ENCODE measurements around the gene CIC. TPM values are rescaled to one million over a fixed set of nuclear protein-coding genes. Genes with fewer than 3 reads are reported as not detected.
"Not testable (repeated sequence)": the region's sequence is repeated elsewhere in the genome, so short reads cannot be mapped to it uniquely, and the experiment has no call there.

Gene CIC
- polyA plus RNA-seq, 3 donors = 18.7 to 49.1 (median 33.3) TPM

- H3K27ac ChIP-seq (ENCODE audit: low read depth, low read length) = no peak overlapping the region
- WGBS, 3 donors = 86 to 91% (median 90%) methylated on average over 19 to 21 of the region's 21 CpGs
Observed at GRCh38 chr19:42333975-42334696, 65.1 kb downstream of the CIC start.

DNA sequence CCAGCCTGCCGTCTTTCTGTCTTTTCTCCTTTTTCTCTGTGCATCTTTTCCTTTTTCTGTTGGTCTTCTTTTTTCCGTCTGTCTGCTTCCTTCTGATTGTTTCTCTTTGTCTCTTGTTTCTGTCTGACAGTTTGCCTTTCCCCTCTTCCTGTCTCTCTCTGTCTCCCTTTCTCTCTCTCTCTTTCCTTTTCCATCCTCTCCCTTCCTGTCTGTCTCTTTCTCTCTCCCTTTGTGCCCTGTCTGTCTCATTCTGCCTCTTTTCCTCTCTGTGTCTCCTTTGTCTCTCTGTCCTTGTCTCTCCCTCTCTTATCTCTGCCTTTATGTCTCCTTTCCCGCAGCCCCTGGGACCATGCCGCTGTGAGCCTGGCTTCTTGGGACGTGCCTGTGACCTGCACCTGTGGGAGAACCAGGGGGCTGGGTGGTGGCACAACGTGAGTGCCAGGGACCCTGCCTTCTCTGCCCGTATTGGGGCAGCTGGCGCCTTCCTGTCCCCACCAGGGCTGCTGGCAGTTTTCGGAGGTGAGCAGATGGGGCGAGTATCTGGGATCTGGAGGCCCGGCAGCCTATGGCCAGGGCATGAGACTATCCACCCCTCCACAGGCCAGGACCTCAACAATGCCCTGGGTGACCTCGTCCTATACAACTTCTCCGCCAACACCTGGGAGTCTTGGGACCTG, 65.8 kb downstream of the CIC start:
- H3K27ac ChIP-seq (ENCODE audit: low read depth, low read length) = no peak overlapping the region
- WGBS, 3 donors = 86 to 91% (median 88%) methylated on average over 13 of the region's 13 CpGs

- H3K27ac ChIP-seq (ENCODE audit: low read depth, low read length) = no peak overlapping the region
- 81 to 87% (median 81%) methylated on average over 7 of the region's 7 CpGs for WGBS, 3 donors
Observed at GRCh38 chr19:42335374-42335936, 66.4 kb downstream of the CIC start.

DNA sequence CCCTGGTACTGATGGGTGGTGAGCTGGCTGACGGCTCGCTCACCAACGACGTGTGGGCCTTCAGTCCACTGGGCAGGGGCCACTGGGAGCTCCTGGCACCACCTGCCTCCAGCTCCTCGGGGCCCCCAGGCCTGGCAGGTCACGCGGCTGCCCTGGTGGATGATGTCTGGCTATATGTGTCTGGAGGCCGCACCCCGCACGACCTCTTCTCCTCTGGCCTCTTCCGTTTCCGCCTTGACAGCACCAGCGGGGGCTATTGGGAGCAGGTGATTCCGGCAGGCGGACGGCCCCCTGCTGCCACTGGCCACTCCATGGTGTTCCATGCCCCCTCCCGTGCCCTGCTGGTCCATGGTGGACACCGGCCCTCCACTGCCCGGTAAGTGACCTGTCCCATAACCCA, 66.9 kb downstream of the CIC start:
- WGBS, 3 donors = 94 to 96% (median 95%) methylated on average over 19 of the region's 19 CpGs

DNA sequence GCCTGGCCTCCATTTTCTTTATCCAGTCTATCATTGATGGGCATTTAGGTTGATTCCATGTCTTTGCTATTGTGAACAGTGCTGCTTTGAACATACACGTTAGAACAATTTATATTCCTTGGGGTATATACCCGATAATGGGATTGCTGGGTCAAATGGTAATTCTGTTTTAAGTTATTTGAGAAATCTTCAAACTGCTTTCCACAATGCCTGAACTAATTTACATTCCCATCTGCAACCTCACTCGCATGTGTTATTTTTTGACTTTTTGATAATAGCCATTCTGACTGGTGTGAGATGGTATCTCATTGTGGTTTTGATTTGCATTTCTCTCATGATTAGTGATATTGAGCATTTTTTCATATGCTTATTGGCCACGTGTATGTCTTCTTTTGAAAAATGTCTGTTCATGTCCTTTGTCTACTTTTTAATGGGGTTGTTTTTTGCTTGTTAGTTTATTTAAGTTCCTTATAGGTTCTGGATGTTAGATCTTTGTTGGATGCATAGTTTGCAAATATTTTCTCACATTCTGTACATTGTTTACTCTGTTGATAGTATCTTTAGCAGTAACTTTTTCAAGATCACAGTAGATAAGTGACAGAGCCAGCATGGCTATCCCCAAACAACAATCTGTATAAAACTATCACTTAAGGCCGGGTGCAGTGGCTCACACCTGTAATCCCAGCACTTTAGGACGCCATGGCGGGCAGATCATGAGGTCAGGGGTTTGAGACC, 70.2 kb downstream of the CIC start:
- H3K27ac ChIP-seq (ENCODE audit: low read depth, low read length) = not testable (repeated sequence)
- WGBS, 3 donors = 89 to 90% (median 90%) methylated on average over 7 of the region's 7 CpGs

More for the DNA sequence above, 66.9 kb downstream of the CIC start:
- H3K27ac ChIP-seq (ENCODE audit: low read depth, low read length) = no peak overlapping the region

GRCh38 chr19:42339922-42340321, 70.9 kb downstream of the CIC start:
- WGBS, 3 donors = 90 to 98% (median 97%) methylated on average over 4 of the region's 4 CpGs
- not testable (repeated sequence) for H3K27ac ChIP-seq (ENCODE audit: low read depth, low read length)

DNA sequence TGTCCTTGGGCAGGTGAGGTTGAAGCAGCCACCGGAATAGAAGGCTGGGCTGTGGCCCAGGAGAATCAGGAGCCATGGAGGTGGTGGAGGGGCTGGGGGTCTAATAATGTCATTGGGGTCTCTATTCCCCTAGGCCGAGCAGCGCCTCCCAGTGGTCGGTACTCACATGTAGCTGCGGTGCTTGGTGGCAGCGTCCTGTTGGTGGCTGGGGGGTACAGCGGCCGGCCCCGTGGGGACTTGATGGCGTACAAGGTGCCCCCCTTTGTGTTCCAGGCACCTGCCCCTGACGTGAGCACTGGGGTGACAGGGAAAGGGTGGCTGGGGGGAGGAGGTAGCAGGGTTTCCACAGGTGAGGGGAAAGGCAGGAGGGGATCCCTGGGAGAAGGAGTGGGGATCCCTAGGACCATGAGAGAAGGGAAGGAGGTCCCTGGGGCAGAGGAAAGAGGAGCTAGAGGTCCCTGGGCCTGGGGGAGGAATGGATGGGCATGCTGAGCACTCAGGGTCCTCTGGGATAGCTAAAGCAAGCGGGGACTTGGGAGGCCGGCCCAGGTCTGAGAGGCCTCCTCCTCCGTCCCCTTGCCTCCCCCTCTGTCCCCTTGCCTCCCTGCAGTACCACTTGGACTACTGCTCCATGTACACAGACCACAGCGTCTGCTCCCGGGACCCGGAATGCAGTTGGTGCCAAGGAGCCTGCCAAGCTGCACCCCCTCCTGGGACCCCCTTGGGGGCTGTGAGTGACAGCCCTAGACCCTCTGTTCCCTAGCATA, 74.5 kb downstream of the CIC start:
- 80 to 88% (median 82%) methylated on average over 15 to 17 of the region's 17 CpGs for WGBS, 3 donors
- no peak overlapping the region for H3K27ac ChIP-seq (ENCODE audit: low read depth, low read length)

DNA sequence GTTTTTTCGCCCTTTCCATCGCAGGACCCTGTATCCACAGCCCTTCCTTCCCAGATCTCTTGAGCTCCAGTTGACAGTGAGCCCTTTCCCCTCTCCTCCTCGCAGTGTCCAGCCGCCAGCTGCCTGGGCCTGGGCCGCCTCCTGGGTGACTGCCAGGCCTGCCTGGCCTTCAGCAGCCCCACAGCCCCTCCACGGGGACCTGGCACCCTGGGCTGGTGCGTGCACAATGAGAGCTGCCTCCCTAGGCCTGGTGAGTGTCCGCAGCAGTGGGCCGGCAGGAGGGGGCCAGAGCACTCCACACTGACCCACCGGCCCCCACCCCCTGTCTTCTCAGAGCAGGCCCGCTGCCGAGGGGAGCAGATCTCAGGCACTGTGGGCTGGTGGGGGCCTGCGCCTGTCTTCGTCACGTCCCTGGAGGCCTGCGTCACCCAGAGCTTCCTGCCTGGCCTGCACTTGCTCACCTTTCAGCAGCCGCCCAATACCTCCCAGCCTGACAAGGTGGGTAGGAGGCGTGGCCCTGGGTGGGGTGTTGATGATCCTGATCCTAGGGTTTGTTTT, 75.4 kb downstream of the CIC start:
- WGBS, 3 donors = 85 to 89% (median 86%) methylated on average over 17 to 18 of the region's 18 CpGs
- H3K27ac ChIP-seq (ENCODE audit: low read depth, low read length) = no peak overlapping the region

Other genes with a start within 250 kb of the CIC start
- 1 to 10 TPM in 1 of 3 donors, under 1 TPM in 2; 0.51 to 1.2 (median 0.79) TPM for gene GRIK5, start 199.0 kb upstream of the CIC start, polyA plus RNA-seq
- 1 to 10 TPM; 4.2 to 8.0 (median 5.3) TPM for gene ZNF574, start 193.1 kb upstream of the CIC start, polyA plus RNA-seq
- 1 to 10 TPM in 1 of 3 donors, under 1 TPM in 2; 0.67 to 1.2 (median 0.83) TPM for gene POU2F2, start 136.8 kb upstream of the CIC start, polyA plus RNA-seq
- 10 to 100 TPM; 14.1 to 17.9 (median 15.7) TPM for gene DEDD2, start 51.6 kb upstream of the CIC start, polyA plus RNA-seq
- 1 to 10 TPM; 2.9 to 3.4 (median 2.9) TPM for gene ZNF526, start 48.9 kb upstream of the CIC start, polyA plus RNA-seq
- gene GSK3A, start 26.6 kb upstream of the CIC start, polyA plus RNA-seq = 10 to 100 TPM; 20.9 to 53.8 (median 37.3) TPM
- gene ERF, start 14.1 kb upstream of the CIC start, polyA plus RNA-seq = 10 to 100 TPM; 16.5 to 64.6 (median 33.4) TPM
- under 1 TPM; 0.26 to 0.67 (median 0.34) TPM for gene PRR19, start 32.9 kb downstream of the CIC start, polyA plus RNA-seq
- gene PAFAH1B3, start 33.4 kb downstream of the CIC start, polyA plus RNA-seq = 10 to 100 TPM in 2 of 3 donors, 1 to 10 TPM in 1; 7.7 to 17.3 (median 11.2) TPM
- gene TMEM145, start 44.1 kb downstream of the CIC start, polyA plus RNA-seq = 1 to 10 TPM in 1 of 3 donors, under 1 TPM in 1, not detected in 1; 0.10 to 1.4 TPM
- 10 to 100 TPM in 2 of 3 donors, 1 to 10 TPM in 1; 6.8 to 30.4 (median 20.3) TPM for gene MEGF8, start 56.4 kb downstream of the CIC start, polyA plus RNA-seq
- 10 to 100 TPM in 2 of 3 donors, 1 to 10 TPM in 1; 2.8 to 13.5 (median 11.1) TPM for gene CNFN, start 121.0 kb downstream of the CIC start, polyA plus RNA-seq
- gene LIPE, start 158.1 kb downstream of the CIC start, polyA plus RNA-seq = 1,000 to 10,000 TPM in 1 of 3 donors, 100 to 1,000 TPM in 2; 207 to 2,261 (median 448) TPM
- 10 to 100 TPM in 2 of 3 donors, 1 to 10 TPM in 1; 2.1 to 26.5 (median 14.5) TPM for gene CXCL17, start 173.7 kb downstream of the CIC start, polyA plus RNA-seq